ENCODE data around the gene CD63.

GRCh38 chr12:55704824-55705718, 23.7 kb downstream of the CD63 start:
- TF ChIP-seq, protein P1, sequence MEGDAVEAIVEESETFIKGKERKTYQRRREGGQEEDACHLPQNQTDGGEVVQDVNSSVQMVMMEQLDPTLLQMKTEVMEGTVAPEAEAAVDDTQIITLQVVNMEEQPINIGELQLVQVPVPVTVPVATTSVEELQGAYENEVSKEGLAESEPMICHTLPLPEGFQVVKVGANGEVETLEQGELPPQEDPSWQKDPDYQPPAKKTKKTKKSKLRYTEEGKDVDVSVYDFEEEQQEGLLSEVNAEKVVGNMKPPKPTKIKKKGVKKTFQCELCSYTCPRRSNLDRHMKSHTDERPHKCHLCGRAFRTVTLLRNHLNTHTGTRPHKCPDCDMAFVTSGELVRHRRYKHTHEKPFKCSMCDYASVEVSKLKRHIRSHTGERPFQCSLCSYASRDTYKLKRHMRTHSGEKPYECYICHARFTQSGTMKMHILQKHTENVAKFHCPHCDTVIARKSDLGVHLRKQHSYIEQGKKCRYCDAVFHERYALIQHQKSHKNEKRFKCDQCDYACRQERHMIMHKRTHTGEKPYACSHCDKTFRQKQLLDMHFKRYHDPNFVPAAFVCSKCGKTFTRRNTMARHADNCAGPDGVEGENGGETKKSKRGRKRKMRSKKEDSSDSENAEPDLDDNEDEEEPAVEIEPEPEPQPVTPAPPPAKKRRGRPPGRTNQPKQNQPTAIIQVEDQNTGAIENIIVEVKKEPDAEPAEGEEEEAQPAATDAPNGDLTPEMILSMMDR (IDR thresholded peaks at IDR 0.05; ENCODE audit: poor library complexity) = no peak
- no peak for TF ChIP-seq EZH2 (IDR thresholded peaks at IDR 0.05; ENCODE audit: borderline replicate concordance)

All from hepatocyte (in vitro differentiated cells).